Keratinocyte (primary cell): Measurements from ENCODE around the gene SLC6A3. TPM values are rescaled to one million over a fixed set of nuclear protein-coding genes. Genes with fewer than 3 reads are reported as not detected.

Experiments
- DNase-seq: peaks from one replicate; pipeline ENCODE4 v3.0.0-alpha.2; 2011; ENCODE audit warnings: low read depth, missing footprints, low spot score
- FAIRE-seq: peaks from 2 replicates; lab custom pipeline; 2011; peaks lifted over from hg19 to GRCh38; lab: Jason Lieb, UNC
- H2AFZ ChIP-seq: 2 replicates; pipeline ENCODE4 v1.6.0; 2012; ENCODE audit warnings: low read length, control low read depth, inconsistent platforms; ENCODE audit not compliant: control insufficient read depth
- H3K27ac ChIP-seq: 2 replicates; pipeline ENCODE4 v1.5.1; 2011; ENCODE audit warnings: low read length; ENCODE audit not compliant: control insufficient read depth, insufficient read depth
- H3K27me3 ChIP-seq: 3 replicates; pipeline ENCODE4 v1.6.0; 2011; ENCODE audit warnings: low read length; ENCODE audit not compliant: control insufficient read depth, insufficient read depth; ENCODE audit errors: extremely low read depth
- H3K36me3 ChIP-seq, 2 experiments: 2 replicates in 1 of 2; 3 replicates in 1 of 2; pipeline ENCODE4 v1.5.1; 2011; ENCODE audit warnings: low read length in 2 of 2, mild to moderate bottlenecking in 1 of 2; ENCODE audit not compliant: control insufficient read depth in 2 of 2, insufficient read depth in 2 of 2; ENCODE audit errors: extremely low read depth in 1 of 2
- H3K4me1 ChIP-seq: 3 replicates; pipeline ENCODE4 v1.5.1; 2011; ENCODE audit warnings: low read length; ENCODE audit not compliant: control insufficient read depth, insufficient read depth; ENCODE audit errors: extremely low read depth
- H3K4me2 ChIP-seq: 3 replicates; pipeline ENCODE4 v1.6.0; 2011; ENCODE audit warnings: low read depth, low read length; ENCODE audit not compliant: control insufficient read depth, insufficient read depth; ENCODE audit errors: extremely low read depth
- H3K4me3 ChIP-seq, 3 experiments: fragments of 200-600 bp in 1 of 3; sonication (generic) in 1 of 3; 2 replicates in 2 of 3; 3 replicates in 1 of 3; pipeline ENCODE4 v1.5.1; 2011 to 2016; ENCODE audit warnings: low read length in 3 of 3, mild to moderate bottlenecking in 3 of 3, control low read depth in 2 of 3, inconsistent platforms in 1 of 3, low read depth in 1 of 3, mixed read lengths in 1 of 3, mixed run types in 1 of 3, moderate library complexity in 1 of 3; ENCODE audit not compliant: control insufficient read depth in 2 of 3, insufficient read depth in 2 of 3; ENCODE audit errors: extremely low read depth in 1 of 3
- H3K79me2 ChIP-seq: 2 replicates; pipeline ENCODE4 v1.6.0; 2012; ENCODE audit warnings: low read length; ENCODE audit not compliant: control insufficient read depth, insufficient read depth
- H3K9ac ChIP-seq: 3 replicates; pipeline ENCODE4 v1.6.0; 2011; ENCODE audit warnings: low read length; ENCODE audit not compliant: control insufficient read depth, insufficient read depth; ENCODE audit errors: extremely low read depth
- H3K9me1 ChIP-seq: 3 replicates; pipeline ENCODE4 v1.6.0; 2011; ENCODE audit warnings: low read length; ENCODE audit not compliant: control insufficient read depth, insufficient read depth; ENCODE audit errors: extremely low read depth
- H3K9me3 ChIP-seq: 2 replicates; pipeline ENCODE4 v1.5.1; 2012; ENCODE audit warnings: low read depth, low read length; ENCODE audit not compliant: control insufficient read depth
- H4K20me1 ChIP-seq: 3 replicates; pipeline ENCODE4 v1.6.0; 2011; ENCODE audit warnings: low read length; ENCODE audit not compliant: control insufficient read depth, insufficient read depth; ENCODE audit errors: extremely low read depth
- EZH2 ChIP-seq: IDR thresholded peaks from one replicate; pipeline ENCODE4 v1.6.1; 2012; ENCODE audit warnings: inconsistent platforms, mild to moderate bottlenecking, low read length, moderate library complexity
- dilution Hi-C: fragments of 300-500 bp; cut with MboI; formaldehyde crosslinking; loops from one replicate; pipeline ENCODE4 v1.7.0; 2020; ENCODE audit warnings: low sequenced_read_pairs; ENCODE audit not compliant: extremely low pct_ligation_motif_present
- polyA plus RNA-seq, 5 experiments: library from polyadenylated mRNA; depleted of rRNA in 3 of 5; stranded (reverse) in 3 of 5; stranded (forward) in 1 of 5; unstranded in 1 of 5; fragments of >200 nt; gene quantifications; 1 replicate in 1 of 5; 2 replicates in 3 of 5; 3 replicates in 1 of 5; pipeline versions ENCODE4 v1.2.1 to v1.2.3, GENCODE V29; 2011 to 2012; ENCODE audit warnings: missing spikeins in 2 of 5, low read depth in 1 of 5, low replicate concordance in 1 of 5
- TF ChIP-seq, protein P1 (sequence below), 3 experiments: IDR thresholded peaks in 1 of 3; conservative IDR thresholded peaks in 1 of 3; optimal IDR thresholded peaks in 1 of 3; 2 replicates in 2 of 3; 3 replicates in 1 of 3; pipeline versions ENCODE3 to v1.5.1; 2011; ENCODE audit warnings: low read length in 3 of 3, mild to moderate bottlenecking in 3 of 3, moderate library complexity in 2 of 3, control low read depth in 1 of 3, inconsistent platforms in 1 of 3; ENCODE audit not compliant: insufficient read depth in 2 of 3; ENCODE audit errors: extremely low read depth in 1 of 3

SLC6A3 gene
- polyA plus RNA-seq, 1 donor (not counting 4 experiments of a cell fraction or from before 2014, with no cell fraction given): 0.03 TPM

DNA sequence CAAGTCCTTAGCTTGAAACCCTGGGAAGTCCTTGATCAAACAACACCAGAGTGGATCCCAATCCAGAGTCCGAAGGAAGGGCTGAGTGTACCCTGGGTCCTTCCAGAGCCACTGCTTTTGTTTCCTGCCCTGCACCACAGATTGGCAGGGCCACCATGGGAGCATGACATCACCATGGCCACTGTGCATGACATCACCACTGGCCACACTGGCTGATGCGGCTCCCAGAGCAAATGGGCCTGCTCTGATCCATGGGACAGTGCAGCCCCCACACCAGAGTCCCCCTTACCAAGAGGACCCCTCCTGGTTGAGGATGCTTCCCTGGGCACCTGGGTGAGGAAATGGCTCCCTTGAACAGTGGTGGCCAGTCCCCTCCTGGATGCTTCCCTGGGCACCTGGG is 9.9 kb downstream of the SLC6A3 start:
- DNase-seq (no peak), FAIRE-seq (no peak)
- Histone ChIP-seq H3K4me1 (no peaks in the 10 kb centered on the region), H3K9me1 (no peaks in the 10 kb centered on the region), H3K79me2 (no peaks in the 10 kb centered on the region), H3K36me3 (no peaks in the 10 kb centered on the region), H3K27me3 (no peaks in the 10 kb centered on the region), H3K4me3 (no peak overlapping the region), H4K20me1 (no peaks in the 10 kb centered on the region), H3K9ac (no peak overlapping the region), H3K9me3 (peaks cover 5% of the 10 kb centered on the region), H2AFZ (no peak overlapping the region), H3K4me2 (no peak overlapping the region), H3K27ac (no peak overlapping the region)
- dilution Hi-C loops: no loop called here
- TF ChIP-seq, protein P1, sequence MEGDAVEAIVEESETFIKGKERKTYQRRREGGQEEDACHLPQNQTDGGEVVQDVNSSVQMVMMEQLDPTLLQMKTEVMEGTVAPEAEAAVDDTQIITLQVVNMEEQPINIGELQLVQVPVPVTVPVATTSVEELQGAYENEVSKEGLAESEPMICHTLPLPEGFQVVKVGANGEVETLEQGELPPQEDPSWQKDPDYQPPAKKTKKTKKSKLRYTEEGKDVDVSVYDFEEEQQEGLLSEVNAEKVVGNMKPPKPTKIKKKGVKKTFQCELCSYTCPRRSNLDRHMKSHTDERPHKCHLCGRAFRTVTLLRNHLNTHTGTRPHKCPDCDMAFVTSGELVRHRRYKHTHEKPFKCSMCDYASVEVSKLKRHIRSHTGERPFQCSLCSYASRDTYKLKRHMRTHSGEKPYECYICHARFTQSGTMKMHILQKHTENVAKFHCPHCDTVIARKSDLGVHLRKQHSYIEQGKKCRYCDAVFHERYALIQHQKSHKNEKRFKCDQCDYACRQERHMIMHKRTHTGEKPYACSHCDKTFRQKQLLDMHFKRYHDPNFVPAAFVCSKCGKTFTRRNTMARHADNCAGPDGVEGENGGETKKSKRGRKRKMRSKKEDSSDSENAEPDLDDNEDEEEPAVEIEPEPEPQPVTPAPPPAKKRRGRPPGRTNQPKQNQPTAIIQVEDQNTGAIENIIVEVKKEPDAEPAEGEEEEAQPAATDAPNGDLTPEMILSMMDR (optimal IDR thresholded peaks at IDR 0.05 in 1 of 3, IDR thresholded peaks at IDR 0.05 in 1 of 3, conservative IDR thresholded peaks at IDR 0.05 in 1 of 3; ENCODE audit: extremely low read depth in 1 of 3, insufficient read depth in 2 of 3, low read length in 3 of 3): no peak
- no peak for TF ChIP-seq EZH2

DNA sequence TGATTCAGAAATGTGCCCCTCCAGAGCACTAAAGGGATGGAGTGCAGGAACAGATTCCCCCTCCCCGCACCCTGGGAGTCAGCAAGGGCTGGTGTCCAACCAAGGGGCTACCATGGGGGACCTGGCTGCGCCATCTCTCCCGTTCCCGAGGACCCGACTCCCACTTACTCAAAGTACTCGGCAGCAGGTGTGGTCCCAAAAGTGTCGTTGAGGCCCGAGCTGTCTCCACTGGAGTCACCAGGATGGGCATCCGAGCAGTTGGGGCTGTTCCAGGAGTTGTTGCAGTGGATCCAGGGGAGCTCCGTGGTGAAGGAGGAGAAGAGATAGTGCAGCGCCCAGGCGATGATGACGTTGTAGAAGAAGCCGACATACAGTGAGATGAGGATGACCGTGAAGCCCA is 12.9 kb downstream of the SLC6A3 start:
- Histone ChIP-seq H3K36me3 (no peaks in the 10 kb centered on the region), H3K27ac (no peak overlapping the region), H3K9me1 (no peaks in the 10 kb centered on the region), H3K4me3 (no peak overlapping the region), H4K20me1 (no peaks in the 10 kb centered on the region), H2AFZ (no peak overlapping the region), H3K27me3 (no peaks in the 10 kb centered on the region), H3K4me1 (no peaks in the 10 kb centered on the region), H3K79me2 (no peaks in the 10 kb centered on the region), H3K4me2 (no peak overlapping the region), H3K9me3 (peaks cover 13% of the 10 kb centered on the region), H3K9ac (no peak overlapping the region)
- no peak for TF ChIP-seq EZH2
- TF ChIP-seq, protein P1 (optimal IDR thresholded peaks at IDR 0.05 in 1 of 3, IDR thresholded peaks at IDR 0.05 in 1 of 3, conservative IDR thresholded peaks at IDR 0.05 in 1 of 3; ENCODE audit: extremely low read depth in 1 of 3, insufficient read depth in 2 of 3, low read length in 3 of 3): no peak
- FAIRE-seq (no peak), DNase-seq (no peak)
- dilution Hi-C loops: no loop called here
